Measurements from ENCODE around the gene TMEM131. TPM values are rescaled to one million over a fixed set of nuclear protein-coding genes. Genes with fewer than 3 reads are reported as not detected.

Gene TMEM131
- total RNA-seq, 1 experiment from 2014 or later, result 29.6 TPM

- Histone ChIP-seq H3K27me3 (ENCODE audit: insufficient read depth, low read depth) (no peaks in the 10 kb centered on the region), H3K4me1 (replicated peaks; ENCODE audit: insufficient read depth) (no peaks in the 10 kb centered on the region), H3K4me2 (no peak overlapping the region), H3K9me2 (ENCODE audit: insufficient read depth) (no peaks in the 10 kb centered on the region), H3K27ac (no peak overlapping the region), H3K79me2 (ENCODE audit: low read depth) (no peaks in the 10 kb centered on the region), H3K36me3 (ENCODE audit: low read depth) (no peaks in the 10 kb centered on the region), H2AFZ (no peak overlapping the region), H3F3A (ENCODE audit: insufficient read depth, low read depth) (0 out of 2 replicates have a peak, but pooled peaks cover 3% of the 10 kb centered on the region), H4K20me1 (ENCODE audit: insufficient read depth) (no peaks in the 10 kb centered on the region), H3K9me3 (ENCODE audit: insufficient read depth, low read depth) (no peaks in the 10 kb centered on the region), H3K4me3 (no peak overlapping the region)
- POLR2A ChIA-PET (ENCODE audit: unreplicated experiment), result no interaction called here
- BruUV-seq (replicated peaks), result no TSS peak
- CTCF ChIA-PET, result no interaction called here
- intact Hi-C loops (cut with micrococcal nuclease; ENCODE audit: unreplicated experiment), result no loop called here
- TF ChIP-seq EZH2 (IDR thresholded peaks at IDR 0.05; ENCODE audit: low read depth), result no peak
- TF ChIP-seq CTCF (conservative IDR thresholded peaks at IDR 0.05), result no peak
- no peak for DNase-seq
Measured at GRCh38 chr2:98004613-98005012, 8.9 kb upstream of the TMEM131 start.

- Histone ChIP-seq H3K9me2 (ENCODE audit: insufficient read depth) (no peaks in the 10 kb centered on the region), H3K79me2 (ENCODE audit: low read depth) (no peaks in the 10 kb centered on the region), H3K36me3 (ENCODE audit: low read depth) (no peaks in the 10 kb centered on the region), H4K20me1 (ENCODE audit: insufficient read depth) (no peaks in the 10 kb centered on the region), H3K4me2 (no peak overlapping the region), H3K4me3 (no peak overlapping the region), H3F3A (ENCODE audit: insufficient read depth, low read depth) (0 out of 2 replicates have a peak, but pooled peaks cover 3% of the 10 kb centered on the region), H3K27me3 (ENCODE audit: insufficient read depth, low read depth) (no peaks in the 10 kb centered on the region), H3K9me3 (ENCODE audit: insufficient read depth, low read depth) (no peaks in the 10 kb centered on the region), H3K27ac (no peak overlapping the region), H2AFZ (no peak overlapping the region), H3K4me1 (replicated peaks; ENCODE audit: insufficient read depth) (no peaks in the 10 kb centered on the region)
- no TSS peak for BruUV-seq (replicated peaks)
- no peak for TF ChIP-seq EZH2 (IDR thresholded peaks at IDR 0.05; ENCODE audit: low read depth)
- TF ChIP-seq CTCF (conservative IDR thresholded peaks at IDR 0.05), result no peak
- ChIA-PET POLR2A (ENCODE audit: unreplicated experiment) (no interaction called here), CTCF (no interaction called here)
- no peak for DNase-seq
- intact Hi-C loops (cut with micrococcal nuclease; ENCODE audit: unreplicated experiment), result no loop called here
Measured at GRCh38 chr2:98004047-98004446, 8.3 kb upstream of the TMEM131 start.

- H3K4me2 ChIP-seq, result no peak overlapping the region
- no peak overlapping the region for H2AFZ ChIP-seq
- H4K20me1 ChIP-seq (ENCODE audit: insufficient read depth), result no peaks in the 10 kb centered on the region
- no peaks in the 10 kb centered on the region for H3K9me2 ChIP-seq (ENCODE audit: insufficient read depth)
- DNase-seq, result no peak
- intact Hi-C loops (cut with micrococcal nuclease; ENCODE audit: unreplicated experiment), result loop anchor here (5.0 kb wide), 1 partner anchor 47 kb away; no protein-coding TSS in a partner anchor
- H3K27ac ChIP-seq, result no peak overlapping the region
- ChIA-PET POLR2A (ENCODE audit: unreplicated experiment) (no interaction called here), CTCF (no interaction called here)
- H3K27me3 ChIP-seq (ENCODE audit: insufficient read depth, low read depth), result no peaks in the 10 kb centered on the region
- TF ChIP-seq CTCF (conservative IDR thresholded peaks at IDR 0.05) (no peak), EZH2 (IDR thresholded peaks at IDR 0.05; ENCODE audit: low read depth) (no peak)
- H3K9me3 ChIP-seq (ENCODE audit: insufficient read depth, low read depth), result no peaks in the 10 kb centered on the region
- no peaks in the 10 kb centered on the region for H3K36me3 ChIP-seq (ENCODE audit: low read depth)
- no peak overlapping the region for H3K4me3 ChIP-seq
- H3K79me2 ChIP-seq (ENCODE audit: low read depth), result peaks cover 6% of the 10 kb centered on the region
- 0 out of 2 replicates have a peak, but pooled peaks cover 3% of the 10 kb centered on the region for H3F3A ChIP-seq (ENCODE audit: insufficient read depth, low read depth)
- peaks cover 6% of the 10 kb centered on the region; the same call in 1 of the 2 replicates for H3K4me1 ChIP-seq (replicated peaks; ENCODE audit: insufficient read depth)
- no TSS peak for BruUV-seq (replicated peaks)
Measured at GRCh38 chr2:97999536-97999935, 3.8 kb upstream of the TMEM131 start.

Measured in PC-9 (cell line).